Keratinocyte (primary cell): ENCODE measurements around the gene RSL24D1. TPM values are rescaled to one million over a fixed set of nuclear protein-coding genes. Genes with fewer than 3 reads are reported as not detected.
A peak's percentile ranks its signal among the peaks of the same experiment; 100 is the strongest.

Source experiments
- DNase-seq: peaks from one replicate; pipeline ENCODE4 v3.0.0-alpha.2; 2011; ENCODE audit warnings: low read depth, missing footprints, low spot score
- FAIRE-seq: peaks from 2 replicates; lab custom pipeline; 2011; peaks lifted over from hg19 to GRCh38; lab: Jason Lieb, UNC
- H2AFZ ChIP-seq: 2 replicates; pipeline ENCODE4 v1.6.0; 2012; ENCODE audit warnings: low read length, control low read depth, inconsistent platforms; ENCODE audit not compliant: control insufficient read depth
- H3K27ac ChIP-seq: 2 replicates; pipeline ENCODE4 v1.5.1; 2011; ENCODE audit warnings: low read length; ENCODE audit not compliant: control insufficient read depth, insufficient read depth
- H3K27me3 ChIP-seq: 3 replicates; pipeline ENCODE4 v1.6.0; 2011; ENCODE audit warnings: low read length; ENCODE audit not compliant: control insufficient read depth, insufficient read depth; ENCODE audit errors: extremely low read depth
- H3K36me3 ChIP-seq, 2 experiments: 2 replicates in 1 of 2; 3 replicates in 1 of 2; pipeline ENCODE4 v1.5.1; 2011; ENCODE audit warnings: low read length in 2 of 2, mild to moderate bottlenecking in 1 of 2; ENCODE audit not compliant: control insufficient read depth in 2 of 2, insufficient read depth in 2 of 2; ENCODE audit errors: extremely low read depth in 1 of 2
- H3K4me1 ChIP-seq: 3 replicates; pipeline ENCODE4 v1.5.1; 2011; ENCODE audit warnings: low read length; ENCODE audit not compliant: control insufficient read depth, insufficient read depth; ENCODE audit errors: extremely low read depth
- H3K4me2 ChIP-seq: 3 replicates; pipeline ENCODE4 v1.6.0; 2011; ENCODE audit warnings: low read depth, low read length; ENCODE audit not compliant: control insufficient read depth, insufficient read depth; ENCODE audit errors: extremely low read depth
- H3K4me3 ChIP-seq, 3 experiments: fragments of 200-600 bp in 1 of 3; sonication (generic) in 1 of 3; 2 replicates in 2 of 3; 3 replicates in 1 of 3; pipeline ENCODE4 v1.5.1; 2011 to 2016; ENCODE audit warnings: low read length in 3 of 3, mild to moderate bottlenecking in 3 of 3, control low read depth in 2 of 3, inconsistent platforms in 1 of 3, low read depth in 1 of 3, mixed read lengths in 1 of 3, mixed run types in 1 of 3, moderate library complexity in 1 of 3; ENCODE audit not compliant: control insufficient read depth in 2 of 3, insufficient read depth in 2 of 3; ENCODE audit errors: extremely low read depth in 1 of 3
- H3K79me2 ChIP-seq: 2 replicates; pipeline ENCODE4 v1.6.0; 2012; ENCODE audit warnings: low read length; ENCODE audit not compliant: control insufficient read depth, insufficient read depth
- H3K9ac ChIP-seq: 3 replicates; pipeline ENCODE4 v1.6.0; 2011; ENCODE audit warnings: low read length; ENCODE audit not compliant: control insufficient read depth, insufficient read depth; ENCODE audit errors: extremely low read depth
- H3K9me1 ChIP-seq: 3 replicates; pipeline ENCODE4 v1.6.0; 2011; ENCODE audit warnings: low read length; ENCODE audit not compliant: control insufficient read depth, insufficient read depth; ENCODE audit errors: extremely low read depth
- H3K9me3 ChIP-seq: 2 replicates; pipeline ENCODE4 v1.5.1; 2012; ENCODE audit warnings: low read depth, low read length; ENCODE audit not compliant: control insufficient read depth
- H4K20me1 ChIP-seq: 3 replicates; pipeline ENCODE4 v1.6.0; 2011; ENCODE audit warnings: low read length; ENCODE audit not compliant: control insufficient read depth, insufficient read depth; ENCODE audit errors: extremely low read depth
- CTCF ChIP-seq, 3 experiments: IDR thresholded peaks in 1 of 3; conservative IDR thresholded peaks in 1 of 3; optimal IDR thresholded peaks in 1 of 3; 2 replicates in 2 of 3; 3 replicates in 1 of 3; pipeline versions ENCODE3 to v1.5.1; 2011; ENCODE audit warnings: low read length in 3 of 3, mild to moderate bottlenecking in 3 of 3, moderate library complexity in 2 of 3, control low read depth in 1 of 3, inconsistent platforms in 1 of 3; ENCODE audit not compliant: insufficient read depth in 2 of 3; ENCODE audit errors: extremely low read depth in 1 of 3
- EZH2 ChIP-seq: IDR thresholded peaks from one replicate; pipeline ENCODE4 v1.6.1; 2012; ENCODE audit warnings: inconsistent platforms, mild to moderate bottlenecking, low read length, moderate library complexity
- dilution Hi-C: fragments of 300-500 bp; cut with MboI; formaldehyde crosslinking; loops from one replicate; pipeline ENCODE4 v1.7.0; 2020; ENCODE audit warnings: low sequenced_read_pairs; ENCODE audit not compliant: extremely low pct_ligation_motif_present
- polyA plus RNA-seq, 5 experiments: library from polyadenylated mRNA; depleted of rRNA in 3 of 5; stranded (reverse) in 3 of 5; stranded (forward) in 1 of 5; unstranded in 1 of 5; fragments of >200 nt; gene quantifications; 1 replicate in 1 of 5; 2 replicates in 3 of 5; 3 replicates in 1 of 5; pipeline versions ENCODE4 v1.2.1 to v1.2.3, GENCODE V29; 2011 to 2012; ENCODE audit warnings: missing spikeins in 2 of 5, low read depth in 1 of 5, low replicate concordance in 1 of 5

RSL24D1 gene
- polyA plus RNA-seq, 1 donor (not counting 4 experiments of a cell fraction or from before 2014, with no cell fraction given) = 99.9 TPM

GRCh38 chr15:55198706-55199105 is 2.0 kb upstream of the RSL24D1 start:
- Histone ChIP-seq H3K4me3 (no peak overlapping the region), H3K27ac (no peak overlapping the region), H3K27me3 (no peaks in the 10 kb centered on the region), H3K9me3 (no peaks in the 10 kb centered on the region), H4K20me1 (peaks cover 5% of the 10 kb centered on the region), H3K4me2 (no peak overlapping the region), H3K79me2 (peaks cover 31% of the 10 kb centered on the region), H2AFZ (no peak overlapping the region), H3K36me3 (peaks cover 0 to 8% of the 10 kb centered on the region in 2 experiments), H3K9me1 (no peaks in the 10 kb centered on the region), H3K9ac (no peak overlapping the region), H3K4me1 (peaks cover 16% of the 10 kb centered on the region)
- FAIRE-seq (no peak), DNase-seq (no peak)
- TF ChIP-seq CTCF (optimal IDR thresholded peaks at IDR 0.05 in 1 of 3, IDR thresholded peaks at IDR 0.05 in 1 of 3, conservative IDR thresholded peaks at IDR 0.05 in 1 of 3; ENCODE audit: extremely low read depth in 1 of 3, insufficient read depth in 2 of 3, low read length in 3 of 3) (no peak), EZH2 (no peak)
- dilution Hi-C loops = no loop called here

- Histone ChIP-seq H3K79me2 (peaks cover 39% of the 10 kb centered on the region), H3K9ac (peak overlapping the region; percentile 97), H3K4me2 (peak overlapping the region; percentile 92), H4K20me1 (peaks cover 5% of the 10 kb centered on the region), H2AFZ (peak overlapping the region; percentile 95), H3K4me3 (peak overlapping the region; percentile 70 to 96 (median 95)), H3K36me3 (peaks cover 0 to 8% of the 10 kb centered on the region in 2 experiments), H3K9me3 (no peaks in the 10 kb centered on the region), H3K27ac (no peak overlapping the region), H3K27me3 (no peaks in the 10 kb centered on the region), H3K9me1 (no peaks in the 10 kb centered on the region), H3K4me1 (peaks cover 16% of the 10 kb centered on the region)
- DNase-seq = no peak
- FAIRE-seq = no peak
- TF ChIP-seq EZH2 = no peak
- no peak for TF ChIP-seq CTCF (optimal IDR thresholded peaks at IDR 0.05 in 1 of 3, IDR thresholded peaks at IDR 0.05 in 1 of 3, conservative IDR thresholded peaks at IDR 0.05 in 1 of 3; ENCODE audit: extremely low read depth in 1 of 3, insufficient read depth in 2 of 3, low read length in 3 of 3)
- dilution Hi-C loops = no loop called here
Measured at GRCh38 chr15:55197719-55198118, 978 bp upstream of the RSL24D1 start.
